ENCODE measurements around the gene CNTFR. TPM values are rescaled to one million over a fixed set of nuclear protein-coding genes. Genes with fewer than 3 reads are reported as not detected.
"Not testable (repeated sequence)": the region's sequence is repeated elsewhere in the genome, so short reads cannot be mapped to it uniquely, and the experiment has no call there.

The CNTFR gene
- not detected in 2 replicates for total RNA-seq

- TF ChIP-seq, protein P1, sequence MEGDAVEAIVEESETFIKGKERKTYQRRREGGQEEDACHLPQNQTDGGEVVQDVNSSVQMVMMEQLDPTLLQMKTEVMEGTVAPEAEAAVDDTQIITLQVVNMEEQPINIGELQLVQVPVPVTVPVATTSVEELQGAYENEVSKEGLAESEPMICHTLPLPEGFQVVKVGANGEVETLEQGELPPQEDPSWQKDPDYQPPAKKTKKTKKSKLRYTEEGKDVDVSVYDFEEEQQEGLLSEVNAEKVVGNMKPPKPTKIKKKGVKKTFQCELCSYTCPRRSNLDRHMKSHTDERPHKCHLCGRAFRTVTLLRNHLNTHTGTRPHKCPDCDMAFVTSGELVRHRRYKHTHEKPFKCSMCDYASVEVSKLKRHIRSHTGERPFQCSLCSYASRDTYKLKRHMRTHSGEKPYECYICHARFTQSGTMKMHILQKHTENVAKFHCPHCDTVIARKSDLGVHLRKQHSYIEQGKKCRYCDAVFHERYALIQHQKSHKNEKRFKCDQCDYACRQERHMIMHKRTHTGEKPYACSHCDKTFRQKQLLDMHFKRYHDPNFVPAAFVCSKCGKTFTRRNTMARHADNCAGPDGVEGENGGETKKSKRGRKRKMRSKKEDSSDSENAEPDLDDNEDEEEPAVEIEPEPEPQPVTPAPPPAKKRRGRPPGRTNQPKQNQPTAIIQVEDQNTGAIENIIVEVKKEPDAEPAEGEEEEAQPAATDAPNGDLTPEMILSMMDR (IDR thresholded peaks at IDR 0.05; ENCODE audit: insufficient read depth, low read depth, low read length): no peak
- H3K4me3 ChIP-seq (ENCODE audit: low read depth, low read length): no peak within 1 kb of the TSS
- no peak for DNase-seq (ENCODE audit: low read depth)
Measured at GRCh38 chr9:34589636-34590380, at the start of gene CNTFR. TSS of gene CNTFR (minus strand) at chr9:34589724. CDS start at chr9:34568981, 20,743 bp downstream.

- DNase-seq (ENCODE audit: low read depth); H3K4me3 ChIP-seq (ENCODE audit: low read depth, low read length): not testable (repeated sequence)
Measured at GRCh38 chr9:34639322-34639721, 49.8 kb upstream of the CNTFR start.

DNA sequence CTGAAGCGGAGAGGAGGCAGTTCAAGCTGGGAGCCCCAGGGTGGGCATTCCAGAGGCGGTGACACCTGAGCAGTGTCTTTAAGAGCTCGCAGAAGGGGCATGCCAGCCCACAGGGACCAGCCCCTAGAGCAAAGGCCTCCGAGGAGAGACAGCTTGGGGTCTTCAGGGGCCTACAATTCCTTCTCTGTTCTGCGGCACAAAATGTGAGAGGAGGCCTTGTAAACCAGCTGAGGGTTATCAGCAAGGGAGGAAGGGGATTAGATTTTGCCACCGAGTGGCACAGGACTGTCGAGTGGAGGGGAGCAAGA lies 48.6 kb upstream of the CNTFR start:
- no peak for DNase-seq (ENCODE audit: low read depth)
- H3K4me3 ChIP-seq (ENCODE audit: low read depth, low read length): peak overlapping the region; percentile 71
- TF ChIP-seq, protein P1 (IDR thresholded peaks at IDR 0.05; ENCODE audit: insufficient read depth, low read depth, low read length): no peak

GRCh38 chr9:34637356-34638137 lies 48.0 kb upstream of the CNTFR start, which contains the start of gene SIGMAR1:
TSS of gene SIGMAR1 (minus strand) at chr9:34637787. CDS start at chr9:34637697, 90 bp downstream.
- peak; percentile 91 for DNase-seq (ENCODE audit: low read depth)
- H3K4me3 ChIP-seq (ENCODE audit: low read depth, low read length): peak within 1 kb of the TSS; percentile 71
- TF ChIP-seq, protein P1 (IDR thresholded peaks at IDR 0.05; ENCODE audit: insufficient read depth, low read depth, low read length): no peak

GRCh38 chr9:34636791-34637355 lies 47.3 kb upstream of the CNTFR start:
- DNase-seq (ENCODE audit: low read depth): no peak
- TF ChIP-seq, protein P1 (IDR thresholded peaks at IDR 0.05; ENCODE audit: insufficient read depth, low read depth, low read length): no peak
- peak overlapping the region; percentile 71 for H3K4me3 ChIP-seq (ENCODE audit: low read depth, low read length)

DNA sequence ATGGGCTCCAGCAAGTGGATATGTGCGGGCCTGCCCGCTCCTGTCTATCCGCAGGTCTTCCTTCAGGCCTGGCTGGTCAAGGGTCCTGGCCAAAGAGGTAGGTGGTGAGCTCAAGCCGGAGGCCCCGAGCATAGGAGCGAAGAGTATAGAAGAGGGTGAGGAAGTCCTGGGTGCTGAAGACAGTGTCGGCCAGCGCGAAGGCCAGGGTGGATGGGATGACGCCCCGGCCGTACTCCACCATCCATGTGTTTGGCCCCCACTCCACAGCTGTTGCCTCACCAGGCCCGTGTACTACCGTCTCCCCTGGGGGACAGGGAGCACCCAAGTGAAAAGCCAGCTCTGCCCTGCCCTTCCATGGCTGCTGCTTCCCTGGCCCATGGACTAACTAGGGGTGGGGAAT lies 46.0 kb upstream of the CNTFR start:
- TF ChIP-seq, protein P1 (IDR thresholded peaks at IDR 0.05; ENCODE audit: insufficient read depth, low read depth, low read length): no peak
- no peak for DNase-seq (ENCODE audit: low read depth)
- H3K4me3 ChIP-seq (ENCODE audit: low read depth, low read length): no peak overlapping the region

Measured in fibroblast of villous mesenchyme (primary cell).